IMR-90 (cell line): ENCODE measurements around the gene TOGARAM1. TPM values are rescaled to one million over a fixed set of nuclear protein-coding genes. Genes with fewer than 3 reads are reported as not detected.
A peak's percentile ranks its signal among the peaks of the same experiment; 100 is the strongest.

ENCODE experiments used
- ATAC-seq: fragments of 200-7000 bp; cut with Tn5 transposase; 2 replicates; pipeline ENCODE4 v1.9.1; 2020; ENCODE audit warnings: low read depth, mild to moderate bottlenecking, moderate library complexity
- BruUV-seq: library from RNA; stranded (reverse); fragments of 400-500 nt; replicated peaks from 2 replicates; lab custom pipeline; 2021; lab: Mats Ljungman, UMichigan
- CTCF ChIA-PET: fragments of 300-600 bp; formaldehyde crosslinking; extraction: SDS; loops from one replicate; lab custom pipeline; 2021; ENCODE audit warnings: antibody characterized with exemption; lab: Yijun Ruan, JAX
- POLR2A ChIA-PET: fragments of 300-600 bp; sonication (Branson Sonifier 250); formaldehyde crosslinking; loops from one replicate; lab custom pipeline; 2022; ENCODE audit warnings: antibody characterized with exemption; ENCODE audit not compliant: unreplicated experiment; lab: Charles Lee
- DNase-seq: peaks from one replicate; pipeline ENCODE4 v3.0.0; 2013
- H2AFZ ChIP-seq: replicated peaks from 2 replicates; pipeline ENCODE3; 2013; ENCODE audit warnings: low read length, mild to moderate bottlenecking; ENCODE audit not compliant: poor library complexity
- H2AK5ac ChIP-seq: 2 replicates; pipeline ENCODE4 v1.6.1; 2013; ENCODE audit warnings: low read depth, low read length, inconsistent platforms
- H2AK9ac ChIP-seq: replicated peaks from 2 replicates; pipeline ENCODE3; 2013; ENCODE audit warnings: mild to moderate bottlenecking, low read depth, low read length, moderate library complexity; ENCODE audit not compliant: poor library complexity
- H2BK120ac ChIP-seq: 2 replicates; pipeline ENCODE4 v1.6.1; 2013; ENCODE audit warnings: low read depth, low read length, inconsistent platforms
- H2BK15ac ChIP-seq: 3 replicates; pipeline ENCODE4 v1.6.1; 2013; ENCODE audit warnings: low read depth, low read length, inconsistent platforms
- H2BK20ac ChIP-seq: 2 replicates; pipeline ENCODE4 v1.6.1; 2013; ENCODE audit warnings: low read depth, mild to moderate bottlenecking, inconsistent platforms, low read length, moderate library complexity
- H2BK5ac ChIP-seq: 2 replicates; pipeline ENCODE4 v1.6.1; 2013; ENCODE audit warnings: mild to moderate bottlenecking, low read depth, low read length, inconsistent platforms; ENCODE audit not compliant: poor library complexity, severe bottlenecking
- H3K14ac ChIP-seq: replicated peaks from 2 replicates; pipeline ENCODE4 v1.6.1; 2013; ENCODE audit warnings: low read depth, low read length, inconsistent platforms
- H3K18ac ChIP-seq: 2 replicates; pipeline ENCODE4 v1.6.1; 2013; ENCODE audit warnings: low read depth, low read length, control low read depth
- H3K23ac ChIP-seq: 2 replicates; pipeline ENCODE4 v1.6.1; 2013; ENCODE audit warnings: low read depth, low read length, inconsistent platforms
- H3K27ac ChIP-seq: 2 replicates; pipeline ENCODE4 v1.5.1; 2013; ENCODE audit warnings: mild to moderate bottlenecking, control low read depth, low read length; ENCODE audit not compliant: insufficient read depth
- H3K27me3 ChIP-seq: 2 replicates; pipeline ENCODE4 v1.6.1; 2013; ENCODE audit warnings: low read length; ENCODE audit not compliant: control insufficient read depth, insufficient read depth
- H3K36me3 ChIP-seq: 2 replicates; pipeline ENCODE4 v1.6.1; 2013; ENCODE audit warnings: low read length, mixed read lengths; ENCODE audit not compliant: control insufficient read depth, insufficient read depth
- H3K4ac ChIP-seq: 2 replicates; pipeline ENCODE4 v1.6.1; 2013; ENCODE audit warnings: low read depth, low read length, inconsistent platforms
- H3K4me1 ChIP-seq: 2 replicates; pipeline ENCODE4 v1.6.1; 2013; ENCODE audit warnings: low read length, mixed read lengths; ENCODE audit not compliant: control insufficient read depth, insufficient read depth
- H3K4me2 ChIP-seq: 2 replicates; pipeline ENCODE4 v1.6.1; 2013; ENCODE audit warnings: low read depth, mild to moderate bottlenecking, control low read depth, low read length, moderate library complexity
- H3K4me3 ChIP-seq: 2 replicates; pipeline ENCODE4 v1.5.1; 2013; ENCODE audit warnings: low read depth, mild to moderate bottlenecking, control low read depth, low read length, moderate library complexity; ENCODE audit not compliant: insufficient read depth
- H3K56ac ChIP-seq: 2 replicates; pipeline ENCODE4 v1.6.1; 2013; ENCODE audit warnings: low read length, inconsistent platforms; ENCODE audit not compliant: insufficient read depth; ENCODE audit errors: extremely low read depth
- H3K79me1 ChIP-seq, 2 experiments: 2 replicates each; pipeline ENCODE4 v1.6.1; 2013; ENCODE audit warnings: low read length in 2 of 2, inconsistent platforms in 1 of 2, low read depth in 1 of 2
- H3K9ac ChIP-seq: 2 replicates; pipeline ENCODE4 v1.6.1; 2013; ENCODE audit warnings: low read depth, low read length, control low read depth
- H3K9me1 ChIP-seq: 2 replicates; pipeline ENCODE4 v1.6.1; 2013; ENCODE audit warnings: low read length, inconsistent platforms; ENCODE audit not compliant: insufficient read depth
- H3K9me3 ChIP-seq: 2 replicates; pipeline ENCODE4 v1.6.1; 2013; ENCODE audit warnings: low read length; ENCODE audit not compliant: control insufficient read depth, insufficient read depth
- H4K20me1 ChIP-seq: 2 replicates; pipeline ENCODE4 v1.6.1; 2013; ENCODE audit warnings: low read length, inconsistent platforms; ENCODE audit not compliant: insufficient read depth
- H4K5ac ChIP-seq: 2 replicates; pipeline ENCODE4 v1.6.1; 2013; ENCODE audit warnings: mild to moderate bottlenecking, low read depth, low read length, control low read depth
- H4K8ac ChIP-seq, 2 experiments: 2 replicates each; pipeline ENCODE4 v1.6.1; 2013; ENCODE audit warnings: low read depth in 2 of 2, low read length in 2 of 2, control low read depth in 1 of 2, inconsistent platforms in 1 of 2
- H4K91ac ChIP-seq: 2 replicates; pipeline ENCODE4 v1.6.1; 2013; ENCODE audit warnings: low read depth, low read length, inconsistent platforms; ENCODE audit not compliant: insufficient read depth
- CHD1 ChIP-seq: IDR thresholded peaks from 2 replicates; pipeline ENCODE4 v1.6.1; 2012; ENCODE audit warnings: low read depth, low read length, improper control_type of control experiment
- RAD21 ChIP-seq: IDR thresholded peaks from 2 replicates; pipeline ENCODE4 v1.6.1; 2012; ENCODE audit warnings: low read length, improper control_type of control experiment
- USF2 ChIP-seq: fragments of 150-350 bp; IDR thresholded peaks from 2 replicates; pipeline ENCODE4 v1.6.1; 2017; ENCODE audit warnings: mild to moderate bottlenecking, antibody characterized with exemption, low read length, low read depth
- WGBS, 2 experiments: methylation state at CpG; one replicate each; pipeline versions ENCODE4 v1.1.5 to v1.1.7; 2013; ENCODE audit warnings: missing lambda C conversion rate in 2 of 2; ENCODE audit not compliant: insufficient read length in 1 of 2; ENCODE audit errors: extremely low coverage in 2 of 2; 5-methylcytosine and 5-hydroxymethylcytosine counted together
- dilution Hi-C: fragments of 300-500 bp; cut with HindIII; formaldehyde crosslinking; loops from one replicate; pipeline ENCODE4 v1.14.3; 2018; ENCODE audit warnings: low sequenced_read_pairs; ENCODE audit not compliant: unreplicated experiment
- in situ Hi-C: fragments of 300-500 bp; cut with MboI; formaldehyde crosslinking; loops from 3 replicates; pipeline ENCODE4 v1.14.3; 2019; ENCODE audit warnings: low sequenced_read_pairs, inconsistent platforms, mixed read lengths
- intact Hi-C: fragments of 100-400 bp; cut with micrococcal nuclease; formaldehyde crosslinking; loops from 2 replicates; pipeline ENCODE4 v1.10.0; 2022
- polyA plus RNA-seq, 3 experiments: library from polyadenylated mRNA; depleted of rRNA; stranded (reverse); fragments of >200 nt; gene quantifications; 2 replicates each; pipeline ENCODE4 v1.2.3, GENCODE V29; 2012; ENCODE audit warnings: low replicate concordance in 1 of 3
- total RNA-seq: library from RNA; depleted of rRNA; stranded (reverse); fragments of >200 nt; gene quantifications from 2 replicates; pipeline ENCODE4 v1.2.3, GENCODE V29; 2012
- TF ChIP-seq, protein P1 (sequence below): conservative IDR thresholded peaks from 2 replicates; pipeline ENCODE4 v1.5.1; 2012; ENCODE audit warnings: mild to moderate bottlenecking, low read depth, low read length, improper control_type of control experiment

The TOGARAM1 gene
- total and polyA plus RNA-seq, 2 of the 4 experiments (the other 2 are of a cell fraction): 3.1 to 13.4 TPM

- CTCF ChIA-PET: interaction anchor here (0.6 kb wide), 1 partner anchor 72 kb away, joined by 3 read pairs; no protein-coding TSS in a partner anchor
- DNase-seq: peak; percentile 61
Observed at GRCh38 chr14:44961151-44961553, 838 bp upstream of the TOGARAM1 start.

More at GRCh38 chr14:44961151-44961553, 838 bp upstream of the TOGARAM1 start:
- peak; percentile 28 for ATAC-seq
- H2BK20ac ChIP-seq: no peak overlapping the region
- peak overlapping the region; percentile 68 for H3K4me3 ChIP-seq
- intact Hi-C loops (loop anchor here (1.0 to 5.0 kb wide), 4 partner anchors 63 to 306 kb away; partner anchors contain the start of gene FANCM), in situ Hi-C loops (loop anchor here (10.0 kb wide), 1 partner anchor 174 kb away; the partner anchor contains the start of genes FANCM and FKBP3), dilution Hi-C loops (no loop called here)
- peak overlapping the region; percentile 53; the same call in 1 of the 2 replicates for H4K91ac ChIP-seq
- H3K23ac ChIP-seq: peak overlapping the region; percentile 89
- H2AK5ac ChIP-seq: peak overlapping the region; percentile 44; the same call in 1 of the 2 replicates
- H4K5ac ChIP-seq: no peak overlapping the region
- no TSS peak for BruUV-seq
- H3K79me1 ChIP-seq: peaks cover 10 to 37% of the 10 kb centered on the region in 2 experiments
- H3K18ac ChIP-seq: no peak overlapping the region; the same call in 1 of the 2 replicates
- H2AK9ac ChIP-seq: peak overlapping the region; percentile 75
- peak overlapping the region; percentile 73 for H3K4ac ChIP-seq
- peak overlapping the region; percentile 77 for H2BK5ac ChIP-seq
- H3K14ac ChIP-seq: peak overlapping the region; percentile 88; the same call in 1 of the 2 replicates
- peak overlapping the region; percentile 69; the same call in 1 of the 2 replicates for H3K56ac ChIP-seq
- no peaks in the 10 kb centered on the region for H3K36me3 ChIP-seq
- no peaks in the 10 kb centered on the region for H3K9me1 ChIP-seq
- no peak overlapping the region for H2BK15ac ChIP-seq
- H3K4me1 ChIP-seq: no peaks in the 10 kb centered on the region
- POLR2A ChIA-PET: interaction anchor here (0.6 kb wide), 1 partner anchor 173 kb away, joined by 3 read pairs; no protein-coding TSS in a partner anchor
- peak overlapping the region; percentile 82 for H3K9ac ChIP-seq
- H3K27ac ChIP-seq: peak overlapping the region; percentile 65
- peak overlapping the region; percentile 32 for H3K4me2 ChIP-seq
- peak overlapping the region in 1 of 2 experiments; percentile 68; a peak in 1 of 4 replicates for H4K8ac ChIP-seq
- H4K20me1 ChIP-seq: peaks cover 17% of the 10 kb centered on the region
- H3K9me3 ChIP-seq: no peaks in the 10 kb centered on the region
- TF ChIP-seq, protein P1, sequence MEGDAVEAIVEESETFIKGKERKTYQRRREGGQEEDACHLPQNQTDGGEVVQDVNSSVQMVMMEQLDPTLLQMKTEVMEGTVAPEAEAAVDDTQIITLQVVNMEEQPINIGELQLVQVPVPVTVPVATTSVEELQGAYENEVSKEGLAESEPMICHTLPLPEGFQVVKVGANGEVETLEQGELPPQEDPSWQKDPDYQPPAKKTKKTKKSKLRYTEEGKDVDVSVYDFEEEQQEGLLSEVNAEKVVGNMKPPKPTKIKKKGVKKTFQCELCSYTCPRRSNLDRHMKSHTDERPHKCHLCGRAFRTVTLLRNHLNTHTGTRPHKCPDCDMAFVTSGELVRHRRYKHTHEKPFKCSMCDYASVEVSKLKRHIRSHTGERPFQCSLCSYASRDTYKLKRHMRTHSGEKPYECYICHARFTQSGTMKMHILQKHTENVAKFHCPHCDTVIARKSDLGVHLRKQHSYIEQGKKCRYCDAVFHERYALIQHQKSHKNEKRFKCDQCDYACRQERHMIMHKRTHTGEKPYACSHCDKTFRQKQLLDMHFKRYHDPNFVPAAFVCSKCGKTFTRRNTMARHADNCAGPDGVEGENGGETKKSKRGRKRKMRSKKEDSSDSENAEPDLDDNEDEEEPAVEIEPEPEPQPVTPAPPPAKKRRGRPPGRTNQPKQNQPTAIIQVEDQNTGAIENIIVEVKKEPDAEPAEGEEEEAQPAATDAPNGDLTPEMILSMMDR: no peak
- TF ChIP-seq RAD21 (no peak), USF2 (no peak), CHD1 (0 out of 2 replicates have a peak, but pooled peaks have one; percentile 27)
- H3K27me3 ChIP-seq: no peaks in the 10 kb centered on the region
- H2BK120ac ChIP-seq: no peak overlapping the region
- peak overlapping the region; percentile 97 for H2AFZ ChIP-seq
- WGBS, 2 experiments: 4% methylated on average over 4 of the region's 14 CpGs; no CpG with 5 or more reads in 1 of the 2 experiments
